ENCODE data around the gene CFAP77. TPM values are rescaled to one million over a fixed set of nuclear protein-coding genes. Genes with fewer than 3 reads are reported as not detected.

Gene CFAP77
- total and polyA plus RNA-seq, 2 of the 13 experiments (the other 11 are each of a cell fraction or from before 2014, with no cell fraction given) = not detected

DNA sequence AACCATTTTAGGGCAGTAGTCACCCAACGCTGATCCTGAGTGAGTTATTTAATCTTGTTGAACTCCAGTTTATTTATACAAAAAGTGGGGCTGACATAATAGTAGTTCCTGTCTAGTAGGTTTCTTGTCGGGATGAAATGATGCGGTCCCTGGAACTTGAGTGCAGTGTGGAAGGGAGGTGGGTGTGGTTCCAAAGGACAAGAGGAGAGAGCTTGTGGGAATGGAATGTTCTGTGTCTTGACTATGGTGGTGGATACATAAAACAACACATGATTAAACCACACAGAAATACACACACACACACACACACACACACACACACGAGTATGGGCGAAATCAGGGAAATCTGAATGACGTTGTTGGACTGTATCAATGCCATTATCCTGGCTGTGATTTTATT lies 106.3 kb downstream of the CFAP77 start:
- no TSS peak for BruUV-seq (replicated peaks)
- ChIA-PET POLR2A (no interaction called here), CTCF (ENCODE audit: low intra/inter-chr PET ratio, low total read pairs) (no interaction called here)
- 44% methylated on average over 6 of the region's 6 CpGs for WGBS (ENCODE audit: low lambda C conversion rate)
- Histone ChIP-seq H3K4me1 (ENCODE audit: insufficient read depth, low read length) (no peaks in the 10 kb centered on the region), H3K27ac (ENCODE audit: extremely low read length, insufficient read depth, low read length) (no peak overlapping the region), H3K36me3 (replicated peaks in 1 of 2; ENCODE audit: control insufficient read depth in 1 of 2, insufficient read depth in 2 of 2, low read length in 2 of 2) (no peaks in the 10 kb centered on the region), H3K9me3 (ENCODE audit: low read length) (no peaks in the 10 kb centered on the region), H3K4me3 (replicated peaks in 1 of 3; ENCODE audit: insufficient read depth in 1 of 3, low read depth in 2 of 3, low read length in 3 of 3) (no peak overlapping the region), H3K27me3 (ENCODE audit: control insufficient read depth in 1 of 2, insufficient read depth in 2 of 2, low read length in 2 of 2) (peaks cover 6 to 70% of the 10 kb centered on the region in 2 experiments; a peak in 4 of 5 replicates), H3K4me2 (ENCODE audit: low read depth, low read length) (no peak overlapping the region), H3K9ac (ENCODE audit: insufficient read depth, low read depth, low read length) (no peak overlapping the region), H2AFZ (ENCODE audit: low read length) (no peak overlapping the region), H3K79me2 (ENCODE audit: insufficient read depth, low read length) (no peaks in the 10 kb centered on the region), H4K20me1 (ENCODE audit: insufficient read depth, low read length) (0 out of 2 replicates have a peak, but pooled peaks cover 2% of the 10 kb centered on the region)
- intact Hi-C loops (cut with micrococcal nuclease; ENCODE audit: unreplicated experiment) = no loop called here
- FAIRE-seq = no peak
- DNase-seq (ENCODE audit: low spot score) = no peak
- no peak for TF ChIP-seq ATAD3A (CRISPR knock-in tag; IDR thresholded peaks at IDR 0.05)
- TF ChIP-seq, protein P1, sequence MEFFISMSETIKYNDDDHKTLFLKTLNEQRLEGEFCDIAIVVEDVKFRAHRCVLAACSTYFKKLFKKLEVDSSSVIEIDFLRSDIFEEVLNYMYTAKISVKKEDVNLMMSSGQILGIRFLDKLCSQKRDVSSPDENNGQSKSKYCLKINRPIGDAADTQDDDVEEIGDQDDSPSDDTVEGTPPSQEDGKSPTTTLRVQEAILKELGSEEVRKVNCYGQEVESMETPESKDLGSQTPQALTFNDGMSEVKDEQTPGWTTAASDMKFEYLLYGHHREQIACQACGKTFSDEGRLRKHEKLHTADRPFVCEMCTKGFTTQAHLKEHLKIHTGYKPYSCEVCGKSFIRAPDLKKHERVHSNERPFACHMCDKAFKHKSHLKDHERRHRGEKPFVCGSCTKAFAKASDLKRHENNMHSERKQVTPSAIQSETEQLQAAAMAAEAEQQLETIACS (CRISPR knock-in tag; IDR thresholded peaks at IDR 0.05) = no peak
- no peak for TF ChIP-seq ZNF382 (CRISPR knock-in tag; IDR thresholded peaks at IDR 0.05; ENCODE audit: borderline replicate concordance)
- TF ChIP-seq PTBP1 (IDR thresholded peaks at IDR 0.05; ENCODE audit: low read depth, low read length, poor library complexity, severe bottlenecking) = no peak
- no peak for TF ChIP-seq ZNF44 (CRISPR knock-in tag; IDR thresholded peaks at IDR 0.05)
- no peak for TF ChIP-seq ZNF451 (CRISPR knock-in tag; IDR thresholded peaks at IDR 0.05)
- TF ChIP-seq RFXANK (CRISPR knock-in tag; IDR thresholded peaks at IDR 0.05) = no peak
- no peak for TF ChIP-seq NKX3-1 (CRISPR knock-in tag; IDR thresholded peaks at IDR 0.05)
- TF ChIP-seq HES4 (CRISPR knock-in tag; IDR thresholded peaks at IDR 0.05; ENCODE audit: borderline replicate concordance) = no peak
- ATAC-seq = no peak
- in situ Hi-C loops (cut with HindIII; ENCODE audit: extremely low pct_ligation_motif_present, low pct_unique_long_range_greater_than_20kb) = no loop called here

DNA sequence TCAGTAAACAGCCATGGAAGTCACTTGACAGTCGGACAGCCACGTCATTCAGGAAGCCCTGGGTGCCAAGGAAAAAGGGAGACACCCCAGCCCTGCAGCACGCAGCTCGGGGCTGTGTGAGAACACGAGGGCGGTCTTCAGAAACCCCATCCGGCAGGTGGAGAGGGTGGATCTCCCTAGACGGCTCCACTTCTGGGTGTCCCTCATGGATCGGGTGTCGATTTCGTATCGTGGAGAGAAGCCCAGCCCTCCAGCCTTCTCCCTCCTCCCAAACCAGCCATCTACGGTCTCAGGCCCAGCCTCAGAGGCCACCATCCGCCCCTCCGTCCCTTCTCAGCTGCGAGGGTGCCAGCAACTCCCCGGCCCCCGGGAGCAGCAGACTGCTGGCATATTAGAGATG lies 106.9 kb downstream of the CFAP77 start:
- H3K36me3 ChIP-seq (replicated peaks in 1 of 2; ENCODE audit: control insufficient read depth in 1 of 2, insufficient read depth in 2 of 2, low read length in 2 of 2) = no peaks in the 10 kb centered on the region
- in situ Hi-C loops (cut with HindIII; ENCODE audit: extremely low pct_ligation_motif_present, low pct_unique_long_range_greater_than_20kb) = no loop called here
- POLR2A ChIA-PET = no interaction called here

More for the DNA sequence above, 106.9 kb downstream of the CFAP77 start:
- no peak overlapping the region for H3K4me3 ChIP-seq (replicated peaks in 1 of 3; ENCODE audit: insufficient read depth in 1 of 3, low read depth in 2 of 3, low read length in 3 of 3)
- no peaks in the 10 kb centered on the region for H3K9me3 ChIP-seq (ENCODE audit: low read length)
- H3K27me3 ChIP-seq (ENCODE audit: control insufficient read depth in 1 of 2, insufficient read depth in 2 of 2, low read length in 2 of 2) = peaks cover 6 to 72% of the 10 kb centered on the region in 2 experiments; a peak in 4 of 5 replicates
- no peak for TF ChIP-seq SRSF1 (optimal IDR thresholded peaks at IDR 0.05; ENCODE audit: low read depth, low read length)
- no peak for TF ChIP-seq ZSCAN9 (CRISPR knock-in tag; IDR thresholded peaks at IDR 0.05; ENCODE audit: borderline replicate concordance)
- no peak for TF ChIP-seq PHF21A (CRISPR knock-in tag; IDR thresholded peaks at IDR 0.05)
- TF ChIP-seq KLF9 (CRISPR knock-in tag; IDR thresholded peaks at IDR 0.05; ENCODE audit: low read depth) = no peak
- no peak for TF ChIP-seq ZNF709 (CRISPR knock-in tag; IDR thresholded peaks at IDR 0.05)
- no peak for TF ChIP-seq DPF2 (CRISPR knock-in tag; IDR thresholded peaks at IDR 0.05; ENCODE audit: borderline replicate concordance, low read depth)
- TF ChIP-seq SMYD3 (CRISPR knock-in tag; IDR thresholded peaks at IDR 0.05) = no peak
- no peak for TF ChIP-seq RCOR2 (CRISPR knock-in tag; IDR thresholded peaks at IDR 0.05)
- TF ChIP-seq ZMAT3 (CRISPR knock-in tag; conservative IDR thresholded peaks at IDR 0.05) = no peak
- TF ChIP-seq CREM (IDR thresholded peaks at IDR 0.05) = no peak
- no peak for TF ChIP-seq CREM (CRISPR knock-in tag; IDR thresholded peaks at IDR 0.05)
- TF ChIP-seq ZNF558 (CRISPR knock-in tag; IDR thresholded peaks at IDR 0.05; ENCODE audit: borderline replicate concordance) = no peak
- WGBS (ENCODE audit: low lambda C conversion rate) = 24% methylated on average over 10 of the region's 18 CpGs
- H3K79me2 ChIP-seq (ENCODE audit: insufficient read depth, low read length) = no peaks in the 10 kb centered on the region
- H2AFZ ChIP-seq (ENCODE audit: low read length) = no peak overlapping the region
- no peak overlapping the region for H3K4me2 ChIP-seq (ENCODE audit: low read depth, low read length)
- intact Hi-C loops (cut with micrococcal nuclease; ENCODE audit: unreplicated experiment) = no loop called here
- no TSS peak for BruUV-seq (replicated peaks)
- no peak for ATAC-seq
- no peak overlapping the region for H3K27ac ChIP-seq (ENCODE audit: extremely low read length, insufficient read depth, low read length)
- no peaks in the 10 kb centered on the region for H3K4me1 ChIP-seq (ENCODE audit: insufficient read depth, low read length)
- no peak overlapping the region for H3K9ac ChIP-seq (ENCODE audit: insufficient read depth, low read depth, low read length)
- DNase-seq (ENCODE audit: low spot score) = no peak
- no peak for FAIRE-seq
- CTCF ChIA-PET (ENCODE audit: low intra/inter-chr PET ratio, low total read pairs) = no interaction called here
- 0 out of 2 replicates have a peak, but pooled peaks cover 2% of the 10 kb centered on the region for H4K20me1 ChIP-seq (ENCODE audit: insufficient read depth, low read length)
